ENCODE data around the gene CABP5.
A peak's percentile ranks its signal among the peaks of the same experiment; 100 is the strongest.

The CABP5 gene

DNA sequence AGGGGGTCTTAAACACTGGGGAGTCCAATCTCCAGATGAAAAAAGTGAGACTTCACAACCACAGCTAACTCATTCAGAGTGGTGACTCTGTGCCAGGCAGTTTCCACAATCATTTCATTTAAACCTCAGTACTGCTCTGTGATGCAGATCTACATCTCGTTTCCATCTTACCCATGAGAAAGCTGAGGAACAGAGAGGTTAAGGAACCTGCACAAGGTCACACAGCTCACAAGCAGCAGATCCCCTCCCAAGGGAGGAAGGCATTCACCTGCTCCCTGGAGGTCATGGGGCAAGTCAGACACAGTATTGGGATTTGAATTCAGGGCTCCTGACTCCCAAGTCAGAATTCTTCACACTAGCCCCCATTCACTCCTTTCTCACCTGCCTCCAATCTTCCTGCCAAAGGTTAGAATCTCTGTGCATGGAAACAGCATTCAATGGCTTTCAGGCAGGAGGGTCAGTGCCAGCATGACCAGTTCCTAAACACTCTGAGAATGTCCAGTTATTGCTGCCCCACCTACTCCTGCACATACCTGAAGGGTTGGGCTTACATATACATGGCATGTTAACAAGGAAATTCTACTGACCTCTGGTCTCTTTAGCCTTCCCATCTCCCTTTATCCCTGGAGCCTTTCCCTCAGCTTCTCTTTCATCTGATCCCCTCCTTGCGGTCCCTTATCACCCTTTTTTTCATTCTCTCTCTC, 1.9 kb downstream of the CABP5 start:
- no peak for DNase-seq
- Histone ChIP-seq H3K4me3 (ENCODE audit: low read depth, low read length) (no peak overlapping the region), H3K9me3 (ENCODE audit: severe bottlenecking) (peaks cover 11% of the 10 kb centered on the region), H3K27me3 (ENCODE audit: insufficient read depth, low read depth, severe bottlenecking) (no peaks in the 10 kb centered on the region), H3K36me3 (peaks cover 25% of the 10 kb centered on the region), H3K27ac (no peak overlapping the region)
- TF ChIP-seq, protein P1, sequence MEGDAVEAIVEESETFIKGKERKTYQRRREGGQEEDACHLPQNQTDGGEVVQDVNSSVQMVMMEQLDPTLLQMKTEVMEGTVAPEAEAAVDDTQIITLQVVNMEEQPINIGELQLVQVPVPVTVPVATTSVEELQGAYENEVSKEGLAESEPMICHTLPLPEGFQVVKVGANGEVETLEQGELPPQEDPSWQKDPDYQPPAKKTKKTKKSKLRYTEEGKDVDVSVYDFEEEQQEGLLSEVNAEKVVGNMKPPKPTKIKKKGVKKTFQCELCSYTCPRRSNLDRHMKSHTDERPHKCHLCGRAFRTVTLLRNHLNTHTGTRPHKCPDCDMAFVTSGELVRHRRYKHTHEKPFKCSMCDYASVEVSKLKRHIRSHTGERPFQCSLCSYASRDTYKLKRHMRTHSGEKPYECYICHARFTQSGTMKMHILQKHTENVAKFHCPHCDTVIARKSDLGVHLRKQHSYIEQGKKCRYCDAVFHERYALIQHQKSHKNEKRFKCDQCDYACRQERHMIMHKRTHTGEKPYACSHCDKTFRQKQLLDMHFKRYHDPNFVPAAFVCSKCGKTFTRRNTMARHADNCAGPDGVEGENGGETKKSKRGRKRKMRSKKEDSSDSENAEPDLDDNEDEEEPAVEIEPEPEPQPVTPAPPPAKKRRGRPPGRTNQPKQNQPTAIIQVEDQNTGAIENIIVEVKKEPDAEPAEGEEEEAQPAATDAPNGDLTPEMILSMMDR (IDR thresholded peaks at IDR 0.05; ENCODE audit: low read depth, low read length) = no peak

DNA sequence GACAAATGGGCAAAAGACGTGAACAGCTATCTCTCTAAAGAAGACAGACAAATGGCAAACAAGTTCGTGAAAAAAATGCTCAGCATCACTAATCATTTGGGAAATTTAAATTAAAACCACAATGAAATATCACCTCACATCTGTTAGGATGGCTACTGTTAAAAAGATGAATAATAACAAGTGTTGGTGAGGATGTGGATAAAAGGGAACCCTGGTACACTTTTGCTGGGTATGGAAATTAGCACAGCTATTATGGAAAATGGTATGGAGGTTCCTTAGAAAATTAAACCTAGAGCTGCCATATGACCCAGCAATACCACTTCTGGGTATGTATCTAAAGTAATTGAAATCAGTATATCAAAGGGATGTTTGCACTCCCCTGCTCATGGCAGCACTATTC, 7.1 kb downstream of the CABP5 start:
- H3K36me3 ChIP-seq = peaks cover 41% of the 10 kb centered on the region
- H3K4me3 ChIP-seq (ENCODE audit: low read depth, low read length) = no peak overlapping the region
- DNase-seq = no peak
- no peak overlapping the region for H3K27ac ChIP-seq
- peaks cover 12% of the 10 kb centered on the region for H3K9me3 ChIP-seq (ENCODE audit: severe bottlenecking)
- no peaks in the 10 kb centered on the region for H3K27me3 ChIP-seq (ENCODE audit: insufficient read depth, low read depth, severe bottlenecking)
- TF ChIP-seq, protein P1 (IDR thresholded peaks at IDR 0.05; ENCODE audit: low read depth, low read length) = no peak

DNA sequence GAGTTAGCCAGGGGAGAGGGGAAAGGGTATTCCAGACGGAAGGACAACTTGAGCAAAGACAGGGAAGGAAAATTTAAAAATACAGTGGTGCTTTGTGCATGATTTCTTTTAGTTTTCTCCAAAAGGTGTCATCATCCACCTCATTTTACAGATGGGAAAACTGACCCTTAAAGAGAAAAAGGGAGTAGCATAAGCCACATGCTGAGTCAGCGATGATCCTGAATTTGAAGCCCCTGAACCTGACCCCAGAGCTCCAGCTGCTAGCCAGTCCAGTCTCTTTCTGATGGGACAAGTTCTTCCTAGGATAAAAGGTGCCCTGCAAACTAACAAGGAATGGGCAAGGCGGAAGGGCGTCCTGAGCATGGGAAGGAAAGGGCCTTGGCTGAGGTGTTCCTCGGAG, 10.3 kb downstream of the CABP5 start:
- DNase-seq = no peak
- H3K36me3 ChIP-seq = peaks cover 29% of the 10 kb centered on the region
- no peak overlapping the region for H3K27ac ChIP-seq
- no peak overlapping the region for H3K4me3 ChIP-seq (ENCODE audit: low read depth, low read length)
- TF ChIP-seq, protein P1 (IDR thresholded peaks at IDR 0.05; ENCODE audit: low read depth, low read length) = no peak
- H3K9me3 ChIP-seq (ENCODE audit: severe bottlenecking) = peaks cover 12% of the 10 kb centered on the region
- H3K27me3 ChIP-seq (ENCODE audit: insufficient read depth, low read depth, severe bottlenecking) = no peaks in the 10 kb centered on the region

DNA sequence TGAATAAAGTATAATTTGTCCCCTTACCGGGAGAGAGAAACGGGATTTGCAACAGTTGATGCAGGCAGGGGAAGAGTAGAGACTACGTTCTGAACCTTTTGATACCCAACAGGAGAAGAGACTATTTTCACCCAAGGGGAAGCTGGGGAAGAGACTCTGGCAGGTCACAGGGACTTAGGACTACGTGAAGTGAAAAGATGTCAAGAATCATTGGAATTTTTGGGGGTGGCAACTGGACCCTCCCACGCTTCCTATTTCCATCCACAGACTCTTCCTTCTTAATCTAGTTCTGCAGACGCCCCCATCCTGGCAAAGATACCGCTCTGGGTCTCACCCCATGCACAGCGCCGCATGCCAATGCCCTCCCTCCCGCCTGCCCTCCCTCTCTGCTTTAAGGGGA, 13.8 kb downstream of the CABP5 start:
- Histone ChIP-seq H3K4me3 (ENCODE audit: low read depth, low read length) (peak overlapping the region; percentile 17), H3K9me3 (ENCODE audit: severe bottlenecking) (no peaks in the 10 kb centered on the region), H3K27ac (peak overlapping the region; percentile 66), H3K36me3 (peaks cover 4% of the 10 kb centered on the region), H3K27me3 (ENCODE audit: insufficient read depth, low read depth, severe bottlenecking) (no peaks in the 10 kb centered on the region)
- TF ChIP-seq, protein P1 (IDR thresholded peaks at IDR 0.05; ENCODE audit: low read depth, low read length) = no peak
- DNase-seq = no peak

DNA sequence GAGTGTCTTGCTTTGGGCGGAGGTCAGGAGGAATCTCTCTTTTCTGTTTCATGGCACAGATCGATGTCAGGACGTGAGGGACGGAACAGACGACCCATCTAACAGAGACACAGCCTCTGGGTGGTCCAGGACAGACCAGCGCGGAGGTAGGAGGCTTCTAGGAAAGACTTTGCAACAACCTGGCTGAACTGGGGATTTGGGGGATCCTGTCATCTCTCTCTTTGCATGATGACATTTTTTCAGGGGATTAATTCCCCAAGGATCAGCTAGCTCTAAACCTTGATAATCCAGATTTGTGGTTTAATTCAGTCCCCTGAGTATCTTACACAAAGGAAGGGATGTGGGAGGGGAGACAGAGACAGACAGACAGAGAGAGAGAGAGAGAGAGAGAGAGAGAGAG, 14.4 kb downstream of the CABP5 start:
- DNase-seq = peak; percentile 61
- H3K9me3 ChIP-seq (ENCODE audit: severe bottlenecking) = no peaks in the 10 kb centered on the region
- H3K36me3 ChIP-seq = peaks cover 4% of the 10 kb centered on the region
- no peaks in the 10 kb centered on the region for H3K27me3 ChIP-seq (ENCODE audit: insufficient read depth, low read depth, severe bottlenecking)
- peak overlapping the region; percentile 66 for H3K27ac ChIP-seq
- TF ChIP-seq, protein P1 (IDR thresholded peaks at IDR 0.05; ENCODE audit: low read depth, low read length) = no peak
- H3K4me3 ChIP-seq (ENCODE audit: low read depth, low read length) = no peak overlapping the region

DNA sequence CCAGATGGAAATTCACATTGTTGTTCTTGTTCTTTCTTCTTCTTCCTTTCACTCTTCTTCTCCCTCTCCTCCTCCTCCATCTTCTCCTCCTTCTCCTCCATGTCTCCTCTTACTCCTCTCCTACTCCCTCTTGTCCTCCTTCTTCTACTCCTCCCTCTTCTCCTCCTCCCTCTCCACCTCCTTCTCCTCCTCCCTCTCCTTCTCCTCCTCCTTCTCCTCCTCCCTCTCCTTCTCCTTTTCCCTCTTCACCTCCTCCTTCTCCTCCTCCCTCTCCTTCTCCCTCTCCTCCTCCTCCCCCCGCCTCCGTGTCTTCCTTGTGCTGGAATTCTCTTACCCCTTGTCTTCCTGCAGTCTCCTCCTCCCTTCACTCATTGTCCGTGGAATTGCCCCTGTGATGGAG, 18.4 kb downstream of the CABP5 start:
- no peak overlapping the region for H3K27ac ChIP-seq
- H3K9me3 ChIP-seq (ENCODE audit: severe bottlenecking) = no peaks in the 10 kb centered on the region
- H3K36me3 ChIP-seq = no peaks in the 10 kb centered on the region
- DNase-seq = no peak
- TF ChIP-seq, protein P1 (IDR thresholded peaks at IDR 0.05; ENCODE audit: low read depth, low read length) = no peak
- no peaks in the 10 kb centered on the region for H3K27me3 ChIP-seq (ENCODE audit: insufficient read depth, low read depth, severe bottlenecking)
- no peak overlapping the region for H3K4me3 ChIP-seq (ENCODE audit: low read depth, low read length)
